Measurements from ENCODE around the gene ANO10. TPM values are rescaled to one million over a fixed set of nuclear protein-coding genes. Genes with fewer than 3 reads are reported as not detected.

The ANO10 gene
- total and polyA plus RNA-seq, 4 donors: 19.9 to 33.2 (median 25.3) TPM

DNA sequence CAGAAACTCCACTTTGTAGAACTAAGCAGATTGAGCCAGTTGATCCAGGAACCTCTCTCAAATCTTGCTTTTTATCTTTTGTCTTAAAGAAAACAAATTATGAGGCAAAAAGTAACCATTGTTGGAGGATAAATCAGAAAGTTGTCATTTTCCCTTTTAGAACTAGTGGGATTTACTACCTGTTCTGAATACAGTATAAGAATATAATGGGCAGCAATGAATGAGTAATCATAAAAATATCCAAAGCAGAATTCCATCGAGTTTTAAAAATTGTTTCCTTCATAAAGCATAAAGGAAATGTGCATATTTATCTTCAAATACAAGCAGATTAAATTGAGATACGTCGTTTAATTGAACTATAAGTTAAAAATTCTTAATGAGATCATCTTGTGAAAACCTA lies 15.9 kb upstream of the ANO10 start:
- H3K9me3 ChIP-seq (ENCODE audit: control insufficient read depth in 4 of 4, insufficient read depth in 3 of 4, low read length in 3 of 4): no peaks in the 10 kb centered on the region
- H3K27ac ChIP-seq (ENCODE audit: low read depth in 1 of 2, low read length in 1 of 2): no peak overlapping the region
- DNase-seq (no peak), ATAC-seq (ENCODE audit: insufficient read depth, low FRiP score) (no peak)
- no peaks in the 10 kb centered on the region for H3K36me3 ChIP-seq (ENCODE audit: control insufficient read depth in 4 of 4, insufficient read depth in 4 of 4, low read length in 4 of 4)
- TF ChIP-seq, protein P1, sequence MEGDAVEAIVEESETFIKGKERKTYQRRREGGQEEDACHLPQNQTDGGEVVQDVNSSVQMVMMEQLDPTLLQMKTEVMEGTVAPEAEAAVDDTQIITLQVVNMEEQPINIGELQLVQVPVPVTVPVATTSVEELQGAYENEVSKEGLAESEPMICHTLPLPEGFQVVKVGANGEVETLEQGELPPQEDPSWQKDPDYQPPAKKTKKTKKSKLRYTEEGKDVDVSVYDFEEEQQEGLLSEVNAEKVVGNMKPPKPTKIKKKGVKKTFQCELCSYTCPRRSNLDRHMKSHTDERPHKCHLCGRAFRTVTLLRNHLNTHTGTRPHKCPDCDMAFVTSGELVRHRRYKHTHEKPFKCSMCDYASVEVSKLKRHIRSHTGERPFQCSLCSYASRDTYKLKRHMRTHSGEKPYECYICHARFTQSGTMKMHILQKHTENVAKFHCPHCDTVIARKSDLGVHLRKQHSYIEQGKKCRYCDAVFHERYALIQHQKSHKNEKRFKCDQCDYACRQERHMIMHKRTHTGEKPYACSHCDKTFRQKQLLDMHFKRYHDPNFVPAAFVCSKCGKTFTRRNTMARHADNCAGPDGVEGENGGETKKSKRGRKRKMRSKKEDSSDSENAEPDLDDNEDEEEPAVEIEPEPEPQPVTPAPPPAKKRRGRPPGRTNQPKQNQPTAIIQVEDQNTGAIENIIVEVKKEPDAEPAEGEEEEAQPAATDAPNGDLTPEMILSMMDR (IDR thresholded peaks at IDR 0.05; ENCODE audit: control extremely low read depth, extremely low read depth): no peak
- no peak overlapping the region for H3K4me3 ChIP-seq
- WGBS, 2 donors: 86 to 92% methylated on average over 3 of the region's 3 CpGs
- no peak overlapping the region for H3K9ac ChIP-seq (ENCODE audit: insufficient read depth in 1 of 2, low read length in 2 of 2)
- no peaks in the 10 kb centered on the region for H3K27me3 ChIP-seq (ENCODE audit: control insufficient read depth in 3 of 3, insufficient read depth in 3 of 3, low read length in 2 of 3)
- no peaks in the 10 kb centered on the region for H3K4me1 ChIP-seq (ENCODE audit: control insufficient read depth in 5 of 5, insufficient read depth in 5 of 5, low read length in 5 of 5)

DNA sequence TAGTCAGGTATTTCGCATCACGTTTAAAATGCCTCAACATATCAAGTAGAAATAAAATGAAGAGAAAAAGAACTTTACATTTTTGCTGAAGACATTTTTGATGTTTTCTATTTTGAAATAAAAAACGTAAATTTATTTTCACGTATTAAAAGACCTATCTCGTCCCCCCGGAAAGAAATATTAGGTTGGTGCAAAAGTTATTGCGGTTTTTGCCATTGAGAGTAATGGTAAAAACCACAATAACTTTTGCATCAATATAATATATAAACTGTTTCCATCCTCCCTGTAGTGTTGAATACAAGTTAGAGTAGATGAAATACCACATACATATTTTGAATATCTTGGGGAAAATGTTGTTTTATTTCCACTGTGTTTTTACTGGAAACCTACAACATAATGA lies 11.2 kb upstream of the ANO10 start:
- H3K36me3 ChIP-seq (ENCODE audit: control insufficient read depth in 4 of 4, insufficient read depth in 4 of 4, low read length in 4 of 4): no peaks in the 10 kb centered on the region
- ATAC-seq (ENCODE audit: insufficient read depth, low FRiP score): no peak
- H3K4me1 ChIP-seq (ENCODE audit: control insufficient read depth in 5 of 5, insufficient read depth in 5 of 5, low read length in 5 of 5): no peaks in the 10 kb centered on the region
- H3K9me3 ChIP-seq (ENCODE audit: control insufficient read depth in 4 of 4, insufficient read depth in 3 of 4, low read length in 3 of 4): no peaks in the 10 kb centered on the region
- no peak for DNase-seq
- no peak overlapping the region for H3K9ac ChIP-seq (ENCODE audit: insufficient read depth in 1 of 2, low read length in 2 of 2)
- H3K27me3 ChIP-seq (ENCODE audit: control insufficient read depth in 3 of 3, insufficient read depth in 3 of 3, low read length in 2 of 3): no peaks in the 10 kb centered on the region
- TF ChIP-seq, protein P1 (IDR thresholded peaks at IDR 0.05; ENCODE audit: control extremely low read depth, extremely low read depth): no peak
- 82 to 86% methylated on average over 7 of the region's 7 CpGs for WGBS, 2 donors
- H3K4me3 ChIP-seq: no peak overlapping the region
- no peak overlapping the region for H3K27ac ChIP-seq (ENCODE audit: low read depth in 1 of 2, low read length in 1 of 2)

DNA sequence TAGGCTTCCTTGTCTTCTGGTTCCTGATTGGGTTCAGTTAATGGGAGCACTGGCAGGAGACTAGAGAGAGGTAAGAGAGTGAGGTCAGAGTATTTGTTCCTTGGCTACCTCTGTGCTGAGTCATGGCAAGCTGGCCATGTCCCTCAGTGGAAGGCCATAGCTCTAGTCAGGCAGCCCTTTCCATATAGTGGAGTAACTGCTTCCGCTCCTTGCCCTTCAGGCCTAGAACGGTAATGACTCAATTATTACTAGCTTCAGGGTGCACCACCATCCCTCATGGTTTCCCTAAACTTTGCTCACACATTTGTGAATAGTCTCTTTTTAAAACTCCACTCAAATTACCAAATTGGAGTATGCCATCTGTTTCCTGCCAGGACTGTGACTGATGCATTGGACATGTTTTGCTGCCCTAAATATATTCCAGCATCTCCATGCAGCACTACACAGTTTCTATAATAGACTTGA lies 10.5 kb upstream of the ANO10 start:
- 89 to 92% methylated on average over 2 of the region's 2 CpGs for WGBS, 2 donors
- ATAC-seq (ENCODE audit: insufficient read depth, low FRiP score): no peak
- no peak for DNase-seq
- Histone ChIP-seq H3K27me3 (ENCODE audit: control insufficient read depth in 3 of 3, insufficient read depth in 3 of 3, low read length in 2 of 3) (no peaks in the 10 kb centered on the region), H3K9ac (ENCODE audit: insufficient read depth in 1 of 2, low read length in 2 of 2) (no peak overlapping the region), H3K9me3 (ENCODE audit: control insufficient read depth in 4 of 4, insufficient read depth in 3 of 4, low read length in 3 of 4) (no peaks in the 10 kb centered on the region), H3K36me3 (ENCODE audit: control insufficient read depth in 4 of 4, insufficient read depth in 4 of 4, low read length in 4 of 4) (no peaks in the 10 kb centered on the region), H3K4me3 (no peak overlapping the region), H3K4me1 (ENCODE audit: control insufficient read depth in 5 of 5, insufficient read depth in 5 of 5, low read length in 5 of 5) (no peaks in the 10 kb centered on the region), H3K27ac (ENCODE audit: low read depth in 1 of 2, low read length in 1 of 2) (no peak overlapping the region)
- TF ChIP-seq, protein P1 (IDR thresholded peaks at IDR 0.05; ENCODE audit: control extremely low read depth, extremely low read depth): no peak

DNA sequence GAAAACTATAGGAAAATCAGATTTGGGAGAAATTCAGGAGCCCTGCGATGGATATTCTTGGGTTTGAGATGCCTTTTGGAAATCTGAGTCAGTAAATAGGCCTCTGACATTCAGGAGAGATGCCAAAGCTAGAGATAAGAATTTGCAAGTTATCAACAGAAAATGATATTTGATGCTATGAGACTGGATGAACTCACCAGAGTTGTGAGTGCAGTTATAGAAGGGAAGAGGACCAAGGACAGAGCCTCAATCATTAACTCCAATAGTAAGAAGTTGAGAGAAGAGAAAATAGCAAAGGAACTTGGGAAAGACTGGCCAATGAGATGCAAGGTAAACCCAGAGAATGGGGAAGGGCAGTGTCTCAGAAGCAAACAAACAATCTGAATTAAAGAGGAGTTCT lies 7.9 kb upstream of the ANO10 start:
- H3K27me3 ChIP-seq (ENCODE audit: control insufficient read depth in 3 of 3, insufficient read depth in 3 of 3, low read length in 2 of 3): no peaks in the 10 kb centered on the region
- TF ChIP-seq, protein P1 (IDR thresholded peaks at IDR 0.05; ENCODE audit: control extremely low read depth, extremely low read depth): no peak
- H3K36me3 ChIP-seq (ENCODE audit: control insufficient read depth in 4 of 4, insufficient read depth in 4 of 4, low read length in 4 of 4): no peaks in the 10 kb centered on the region
- 97 to 99% methylated on average over 1 of the region's 1 CpG for WGBS, 2 donors
- H3K9ac ChIP-seq (ENCODE audit: insufficient read depth in 1 of 2, low read length in 2 of 2): no peak overlapping the region
- no peak overlapping the region for H3K27ac ChIP-seq (ENCODE audit: low read depth in 1 of 2, low read length in 1 of 2)
- DNase-seq (no peak), ATAC-seq (ENCODE audit: insufficient read depth, low FRiP score) (no peak)
- H3K9me3 ChIP-seq (ENCODE audit: control insufficient read depth in 4 of 4, insufficient read depth in 3 of 4, low read length in 3 of 4): no peaks in the 10 kb centered on the region
- no peaks in the 10 kb centered on the region for H3K4me1 ChIP-seq (ENCODE audit: control insufficient read depth in 5 of 5, insufficient read depth in 5 of 5, low read length in 5 of 5)
- no peak overlapping the region for H3K4me3 ChIP-seq
